ENCODE data around the gene UBALD2. TPM values are rescaled to one million over a fixed set of nuclear protein-coding genes. Genes with fewer than 3 reads are reported as not detected.
A peak's percentile ranks its signal among the peaks of the same experiment; 100 is the strongest.
"Not testable (repeated sequence)": the region's sequence is repeated elsewhere in the genome, so short reads cannot be mapped to it uniquely, and the experiment has no call there.

UBALD2 gene
- polyA plus RNA-seq, 3 donors, result 1.4 to 88.6 (median 2.2) TPM

DNA sequence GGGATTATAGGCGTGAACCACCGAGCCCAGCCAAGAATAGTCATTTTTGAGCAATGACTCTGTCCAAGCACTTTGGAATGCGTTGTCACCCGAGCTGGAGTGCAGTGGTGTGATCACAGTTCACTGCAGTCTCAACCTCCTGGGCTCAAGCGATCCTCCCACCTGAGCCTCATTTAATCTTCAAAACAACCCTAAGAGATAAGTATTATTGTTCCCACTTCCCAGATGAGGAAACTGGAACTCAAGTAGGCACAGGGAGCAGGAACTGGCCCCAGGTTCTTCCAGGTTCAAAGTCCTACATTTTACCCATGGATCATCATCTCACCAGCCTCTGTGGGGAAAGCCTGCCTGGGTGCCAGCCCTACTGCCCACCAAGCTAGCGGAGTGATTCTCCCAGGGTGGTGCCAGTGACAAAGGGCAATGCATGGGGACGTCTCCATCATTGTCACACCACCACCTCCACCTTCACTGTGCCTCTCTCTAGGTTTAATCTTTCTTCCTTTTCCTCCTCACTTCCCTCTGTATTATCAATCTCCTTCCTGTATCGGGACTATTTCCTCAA lies 13.6 kb upstream of the UBALD2 start:
- H3K27me3 Mint-ChIP-seq (ENCODE audit: low read depth in 3 of 3), result peaks cover 0 to 4% (median under 1%) of the 10 kb centered on the region in 3 donors
- Histone ChIP-seq H3K36me3 (replicated peaks in 1 of 2; ENCODE audit: control insufficient read depth in 1 of 2, insufficient read depth in 2 of 2, low read length in 2 of 2) (no peaks in the 10 kb centered on the region), H2AFZ (ENCODE audit: insufficient read depth, low read depth, low read length, poor library complexity, severe bottlenecking) (peak overlapping the region; percentile 45), H3K27me3 (ENCODE audit: control insufficient read depth in 2 of 2, insufficient read depth in 2 of 2, low read length in 2 of 2) (no peaks in the 10 kb centered on the region), H3K27ac (ENCODE audit: low read depth in 1 of 2, low read length in 2 of 2) (peak overlapping the region; percentile 94 to 97), H3K4me1 (ENCODE audit: control insufficient read depth in 1 of 2, insufficient read depth in 2 of 2, low read length in 2 of 2) (peaks cover 57% of the 10 kb centered on the region in 2 donors), H3K9ac (ENCODE audit: insufficient read depth, low read length, poor library complexity, severe bottlenecking) (peak overlapping the region; percentile 61), H3K79me2 (ENCODE audit: insufficient read depth, low read length) (no peaks in the 10 kb centered on the region), H3K9me3 (replicated peaks in 1 of 2; ENCODE audit: control insufficient read depth in 1 of 2, insufficient read depth in 1 of 2, low read length in 2 of 2) (no peaks in the 10 kb centered on the region), H4K20me1 (ENCODE audit: insufficient read depth, low read length) (no peaks in the 10 kb centered on the region), H3K4me2 (replicated peaks; ENCODE audit: extremely low read depth, low read length, poor library complexity, severe bottlenecking) (peak overlapping the region; percentile 67), H3K4me3 (replicated peaks in 1 of 3; ENCODE audit: low read depth in 2 of 3, low read length in 3 of 3) (peak overlapping the region in 1 of 3 experiments; percentile 60)
- peak overlapping the region; percentile 95 to 98 (median 97) for H3K27ac Mint-ChIP-seq
- peak overlapping the region; percentile 32 to 67 for H3K4me3 Mint-ChIP-seq
- intact Hi-C loops (cut with micrococcal nuclease), result loop anchor here in 1 of 2 donors (1.0 kb wide), 1 partner anchor 13 kb away; no protein-coding TSS in a partner anchor
- H3K9me3 Mint-ChIP-seq, result no peaks in the 10 kb centered on the region
- TF ChIP-seq, protein P1, sequence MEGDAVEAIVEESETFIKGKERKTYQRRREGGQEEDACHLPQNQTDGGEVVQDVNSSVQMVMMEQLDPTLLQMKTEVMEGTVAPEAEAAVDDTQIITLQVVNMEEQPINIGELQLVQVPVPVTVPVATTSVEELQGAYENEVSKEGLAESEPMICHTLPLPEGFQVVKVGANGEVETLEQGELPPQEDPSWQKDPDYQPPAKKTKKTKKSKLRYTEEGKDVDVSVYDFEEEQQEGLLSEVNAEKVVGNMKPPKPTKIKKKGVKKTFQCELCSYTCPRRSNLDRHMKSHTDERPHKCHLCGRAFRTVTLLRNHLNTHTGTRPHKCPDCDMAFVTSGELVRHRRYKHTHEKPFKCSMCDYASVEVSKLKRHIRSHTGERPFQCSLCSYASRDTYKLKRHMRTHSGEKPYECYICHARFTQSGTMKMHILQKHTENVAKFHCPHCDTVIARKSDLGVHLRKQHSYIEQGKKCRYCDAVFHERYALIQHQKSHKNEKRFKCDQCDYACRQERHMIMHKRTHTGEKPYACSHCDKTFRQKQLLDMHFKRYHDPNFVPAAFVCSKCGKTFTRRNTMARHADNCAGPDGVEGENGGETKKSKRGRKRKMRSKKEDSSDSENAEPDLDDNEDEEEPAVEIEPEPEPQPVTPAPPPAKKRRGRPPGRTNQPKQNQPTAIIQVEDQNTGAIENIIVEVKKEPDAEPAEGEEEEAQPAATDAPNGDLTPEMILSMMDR (IDR thresholded peaks at IDR 0.05), result no peak
- peaks cover 0 to 2% of the 10 kb centered on the region in 2 donors for H3K36me3 Mint-ChIP-seq
- no peak for DNase-seq
- WGBS (ENCODE audit: insufficient coverage), result 67% methylated on average over 7 of the region's 8 CpGs
- peaks cover 50% of the 10 kb centered on the region for H3K4me1 Mint-ChIP-seq

DNA sequence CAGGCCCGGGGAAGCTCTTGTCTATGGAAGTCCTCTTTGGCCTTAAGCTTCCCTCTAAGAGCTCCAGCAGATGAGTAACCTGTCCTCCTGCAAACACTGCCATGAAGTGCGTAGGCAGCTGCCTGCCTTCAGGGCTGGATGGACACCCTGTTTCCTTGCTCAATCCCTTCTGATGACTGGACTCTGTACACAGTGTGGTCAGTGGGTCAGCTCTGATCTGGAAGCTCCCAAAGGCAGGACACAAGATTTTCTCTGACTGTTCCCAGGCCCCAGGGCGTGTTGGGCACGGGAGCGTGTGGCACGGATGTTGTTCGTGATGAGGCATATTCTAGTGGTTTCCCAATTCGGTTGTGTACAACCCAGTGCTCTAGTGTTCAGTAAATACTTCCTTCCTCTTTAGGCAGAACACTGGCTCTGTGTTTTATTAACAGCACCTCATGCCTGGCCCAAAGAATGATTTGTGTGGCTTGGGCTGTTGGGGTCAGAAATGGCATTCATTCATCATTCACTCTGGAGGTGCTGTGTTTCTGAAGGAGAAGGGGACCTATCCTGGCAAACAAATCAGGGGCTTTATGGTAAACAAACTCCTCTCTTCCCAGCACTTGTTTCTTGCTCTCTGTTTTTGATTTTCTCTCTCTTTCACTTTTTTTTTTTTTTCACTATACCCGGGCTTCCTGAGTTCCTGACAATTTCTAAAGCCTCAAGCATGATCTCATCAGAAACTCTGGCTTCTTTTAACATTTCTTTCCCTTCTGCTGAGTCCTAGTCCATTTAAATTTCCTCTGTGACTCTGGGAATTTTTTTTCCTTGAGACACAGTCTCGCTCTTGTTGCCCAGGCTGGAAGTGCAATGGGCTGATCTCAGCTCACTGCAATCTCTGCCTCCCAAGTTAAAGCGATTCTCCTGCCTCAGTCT lies 12.9 kb upstream of the UBALD2 start:
- Histone ChIP-seq H3K4me2 (replicated peaks; ENCODE audit: extremely low read depth, low read length, poor library complexity, severe bottlenecking) (peak overlapping the region; percentile 67), H3K27me3 (ENCODE audit: control insufficient read depth in 2 of 2, insufficient read depth in 2 of 2, low read length in 2 of 2) (no peaks in the 10 kb centered on the region), H3K9me3 (replicated peaks in 1 of 2; ENCODE audit: control insufficient read depth in 1 of 2, insufficient read depth in 1 of 2, low read length in 2 of 2) (no peaks in the 10 kb centered on the region), H3K9ac (ENCODE audit: insufficient read depth, low read length, poor library complexity, severe bottlenecking) (peak overlapping the region; percentile 61), H4K20me1 (ENCODE audit: insufficient read depth, low read length) (no peaks in the 10 kb centered on the region), H3K4me3 (replicated peaks in 1 of 3; ENCODE audit: low read depth in 2 of 3, low read length in 3 of 3) (peak overlapping the region in 2 of 3 experiments; percentile 14 to 60), H2AFZ (ENCODE audit: insufficient read depth, low read depth, low read length, poor library complexity, severe bottlenecking) (peak overlapping the region; percentile 45), H3K36me3 (replicated peaks in 1 of 2; ENCODE audit: control insufficient read depth in 1 of 2, insufficient read depth in 2 of 2, low read length in 2 of 2) (no peaks in the 10 kb centered on the region), H3K27ac (ENCODE audit: low read depth in 1 of 2, low read length in 2 of 2) (peak overlapping the region; percentile 94 to 97), H3K4me1 (ENCODE audit: control insufficient read depth in 1 of 2, insufficient read depth in 2 of 2, low read length in 2 of 2) (peaks cover 50% of the 10 kb centered on the region in 2 donors), H3K79me2 (ENCODE audit: insufficient read depth, low read length) (no peaks in the 10 kb centered on the region)
- intact Hi-C loops (cut with micrococcal nuclease), result loop anchor here in 1 of 2 donors (1.0 kb wide), 1 partner anchor 12 kb away; no protein-coding TSS in a partner anchor
- Mint-ChIP-seq H3K9me3 (peaks cover 0 to 3% (median 0%) of the 10 kb centered on the region in 7 donors), H3K36me3 (peaks cover 0 to 2% of the 10 kb centered on the region in 2 donors), H3K4me3 (peak overlapping the region; percentile 54 to 79), H3K4me1 (peaks cover 47% of the 10 kb centered on the region), H3K27me3 (ENCODE audit: low read depth in 3 of 3) (peaks cover 1 to 5% (median 2%) of the 10 kb centered on the region in 3 donors), H3K27ac (peak overlapping the region; percentile 95 to 98 (median 97))
- WGBS (ENCODE audit: insufficient coverage), result 28% methylated on average over 5 of the region's 11 CpGs
- DNase-seq, result peak; percentile 95 to 99 (median 96)
- TF ChIP-seq, protein P1 (IDR thresholded peaks at IDR 0.05), result no peak

DNA sequence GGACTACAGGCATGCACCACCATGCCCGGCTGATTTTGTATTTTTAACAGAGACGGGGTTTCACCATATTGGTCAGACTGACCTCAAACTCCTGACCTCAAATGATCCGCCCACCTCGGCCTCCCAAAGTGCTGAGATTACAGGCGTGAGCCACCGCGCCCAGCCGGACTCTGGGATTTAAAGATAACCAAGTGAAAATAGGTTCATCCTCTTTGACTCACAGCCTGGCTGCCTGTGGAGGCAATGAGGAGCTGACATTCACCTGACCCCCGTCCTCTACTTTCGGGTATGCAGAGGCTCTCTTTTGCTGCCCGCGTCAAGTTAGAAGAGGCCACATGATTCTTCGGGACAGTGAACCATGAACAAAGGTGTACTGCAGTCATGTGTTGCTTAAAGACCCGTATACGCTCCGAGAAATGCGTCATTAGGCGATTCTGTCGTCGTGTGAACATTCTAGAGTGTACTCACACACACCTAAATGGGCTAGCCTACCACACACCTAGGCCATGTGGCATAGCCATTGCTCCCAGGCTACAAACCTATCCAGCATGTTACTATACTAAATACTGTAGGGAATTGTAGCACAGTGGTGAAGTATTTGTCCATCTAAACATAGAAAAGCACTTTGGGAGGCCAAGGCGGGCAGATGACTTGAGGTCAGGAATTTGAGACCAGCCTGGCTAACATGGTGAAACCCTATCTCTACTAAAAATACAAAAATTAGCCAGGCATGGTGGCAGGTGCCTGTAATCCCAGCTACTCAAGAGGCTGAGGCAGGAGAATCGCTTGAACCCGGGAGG lies 12.0 kb upstream of the UBALD2 start:
- Mint-ChIP-seq H3K27ac (peak overlapping the region; percentile 95 to 98 (median 97)), H3K4me3 (peak overlapping the region; percentile 54 to 79), H3K4me1 (peaks cover 39% of the 10 kb centered on the region)
- peak overlapping the region; percentile 94 to 97 for H3K27ac ChIP-seq (ENCODE audit: low read depth in 1 of 2, low read length in 2 of 2)
- H4K20me1 ChIP-seq (ENCODE audit: insufficient read depth, low read length); H3K36me3 Mint-ChIP-seq; H3K79me2 ChIP-seq (ENCODE audit: insufficient read depth, low read length); H2AFZ ChIP-seq (ENCODE audit: insufficient read depth, low read depth, low read length, poor library complexity, severe bottlenecking); H3K9me3 ChIP-seq (replicated peaks in 1 of 2; ENCODE audit: control insufficient read depth in 1 of 2, insufficient read depth in 1 of 2, low read length in 2 of 2); H3K36me3 ChIP-seq (replicated peaks in 1 of 2; ENCODE audit: control insufficient read depth in 1 of 2, insufficient read depth in 2 of 2, low read length in 2 of 2); H3K27me3 Mint-ChIP-seq (ENCODE audit: low read depth in 3 of 3); H3K9me3 Mint-ChIP-seq; H3K27me3 ChIP-seq (ENCODE audit: control insufficient read depth in 2 of 2, insufficient read depth in 2 of 2, low read length in 2 of 2): not testable (repeated sequence)
- H3K4me2 ChIP-seq (replicated peaks; ENCODE audit: extremely low read depth, low read length, poor library complexity, severe bottlenecking), result peak overlapping the region; percentile 67
- peaks cover 41 to 42% of the 10 kb centered on the region in 2 donors for H3K4me1 ChIP-seq (ENCODE audit: control insufficient read depth in 1 of 2, insufficient read depth in 2 of 2, low read length in 2 of 2)
- WGBS (ENCODE audit: insufficient coverage), result 83% methylated on average over 15 of the region's 23 CpGs
- DNase-seq, result peak in 1 of 3 donors; percentile 47
- peak overlapping the region; percentile 61 for H3K9ac ChIP-seq (ENCODE audit: insufficient read depth, low read length, poor library complexity, severe bottlenecking)
- H3K4me3 ChIP-seq (replicated peaks in 1 of 3; ENCODE audit: low read depth in 2 of 3, low read length in 3 of 3), result peak overlapping the region in 2 of 3 experiments; percentile 14 to 60
- intact Hi-C loops (cut with micrococcal nuclease), result loop anchor here in 1 of 2 donors (1.0 kb wide), 1 partner anchor 11 kb away; no protein-coding TSS in a partner anchor

All from CD14-positive monocyte (primary cell).